Measurements from ENCODE around the gene KRTAP4-2.

The KRTAP4-2 gene

DNA sequence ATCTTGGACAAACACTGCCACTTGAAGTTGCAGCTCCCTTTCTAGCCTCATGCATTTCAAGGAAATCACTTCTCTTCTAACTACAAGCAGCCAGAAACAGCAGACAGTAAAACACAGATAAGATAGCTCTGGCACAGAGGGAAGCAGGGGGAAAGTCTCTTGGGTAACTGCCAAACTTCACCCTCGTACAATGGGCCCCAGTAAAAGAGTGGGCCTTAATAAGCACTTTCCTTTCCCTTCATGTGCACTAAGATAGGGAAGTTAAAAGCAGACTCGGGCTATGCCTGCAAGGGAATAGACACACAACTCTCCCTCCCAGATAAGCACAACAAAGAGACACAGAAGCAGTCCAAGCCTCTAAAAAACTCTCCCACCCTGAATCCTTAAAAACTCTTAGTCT, 24.2 kb downstream of the KRTAP4-2 start:
- CTCF ChIA-PET: interaction anchor here (1.4 kb wide), 1 partner anchor 495 kb away, joined by 3 read pairs; no protein-coding TSS in a partner anchor
- Histone ChIP-seq H3K27ac (ENCODE audit: extremely low read depth, low read depth, low read length) (no peak overlapping the region), H3K9me3 (ENCODE audit: control insufficient read depth, insufficient read depth, low read depth, low read length) (no peaks in the 10 kb centered on the region), H3K36me3 (ENCODE audit: control insufficient read depth in 2 of 2, insufficient read depth in 1 of 2, low read length in 2 of 2) (no peaks in the 10 kb centered on the region), H3K4me1 (ENCODE audit: control insufficient read depth, insufficient read depth, low read length) (no peaks in the 10 kb centered on the region), H3K4me3 (ENCODE audit: low read depth, low read length) (no peak overlapping the region)
- POLR2A ChIA-PET: no interaction called here
- TF ChIP-seq ZNF426 (tag by site-specific recombination; IDR thresholded peaks at IDR 0.05): no peak
- TF ChIP-seq ZNF560 (tag by site-specific recombination; IDR thresholded peaks at IDR 0.05; ENCODE audit: borderline replicate concordance): no peak
- TF ChIP-seq, protein P1, sequence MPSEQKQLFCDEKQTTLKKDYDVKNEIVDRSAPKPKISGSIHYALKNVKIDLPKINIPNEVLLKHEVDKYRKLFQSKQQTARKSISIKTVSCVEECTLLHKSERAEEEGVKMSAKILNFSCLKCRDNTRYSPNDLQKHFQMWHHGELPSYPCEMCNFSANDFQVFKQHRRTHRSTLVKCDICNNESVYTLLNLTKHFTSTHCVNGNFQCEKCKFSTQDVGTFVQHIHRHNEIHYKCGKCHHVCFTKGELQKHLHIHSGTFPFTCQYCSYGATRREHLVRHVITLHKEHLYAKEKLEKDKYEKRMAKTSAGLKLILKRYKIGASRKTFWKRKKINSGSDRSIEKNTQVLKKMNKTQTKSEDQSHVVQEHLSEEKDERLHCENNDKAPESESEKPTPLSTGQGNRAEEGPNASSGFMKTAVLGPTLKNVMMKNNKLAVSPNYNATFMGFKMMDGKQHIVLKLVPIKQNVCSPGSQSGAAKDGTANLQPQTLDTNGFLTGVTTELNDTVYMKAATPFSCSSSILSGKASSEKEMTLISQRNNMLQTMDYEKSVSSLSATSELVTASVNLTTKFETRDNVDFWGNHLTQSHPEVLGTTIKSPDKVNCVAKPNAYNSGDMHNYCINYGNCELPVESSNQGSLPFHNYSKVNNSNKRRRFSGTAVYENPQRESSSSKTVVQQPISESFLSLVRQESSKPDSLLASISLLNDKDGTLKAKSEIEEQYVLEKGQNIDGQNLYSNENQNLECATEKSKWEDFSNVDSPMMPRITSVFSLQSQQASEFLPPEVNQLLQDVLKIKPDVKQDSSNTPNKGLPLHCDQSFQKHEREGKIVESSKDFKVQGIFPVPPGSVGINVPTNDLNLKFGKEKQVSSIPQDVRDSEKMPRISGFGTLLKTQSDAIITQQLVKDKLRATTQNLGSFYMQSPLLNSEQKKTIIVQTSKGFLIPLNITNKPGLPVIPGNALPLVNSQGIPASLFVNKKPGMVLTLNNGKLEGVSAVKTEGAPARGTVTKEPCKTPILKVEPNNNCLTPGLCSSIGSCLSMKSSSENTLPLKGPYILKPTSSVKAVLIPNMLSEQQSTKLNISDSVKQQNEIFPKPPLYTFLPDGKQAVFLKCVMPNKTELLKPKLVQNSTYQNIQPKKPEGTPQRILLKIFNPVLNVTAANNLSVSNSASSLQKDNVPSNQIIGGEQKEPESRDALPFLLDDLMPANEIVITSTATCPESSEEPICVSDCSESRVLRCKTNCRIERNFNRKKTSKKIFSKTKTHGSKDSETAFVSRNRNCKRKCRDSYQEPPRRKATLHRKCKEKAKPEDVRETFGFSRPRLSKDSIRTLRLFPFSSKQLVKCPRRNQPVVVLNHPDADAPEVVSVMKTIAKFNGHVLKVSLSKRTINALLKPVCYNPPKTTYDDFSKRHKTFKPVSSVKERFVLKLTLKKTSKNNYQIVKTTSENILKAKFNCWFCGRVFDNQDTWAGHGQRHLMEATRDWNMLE (tag by site-specific recombination; conservative IDR thresholded peaks at IDR 0.05; ENCODE audit: low read depth): no peak
- TF ChIP-seq ZBTB21 (tag by site-specific recombination; IDR thresholded peaks at IDR 0.05): no peak
- no peak for TF ChIP-seq ZNF600 (tag by site-specific recombination; IDR thresholded peaks at IDR 0.05)
- no peak for TF ChIP-seq ZNF416 (tag by site-specific recombination; IDR thresholded peaks at IDR 0.05)
- no peak for TF ChIP-seq ZBTB20 (tag by site-specific recombination; IDR thresholded peaks at IDR 0.05)
- no peak for TF ChIP-seq HOXC10 (CRISPR knock-in tag; IDR thresholded peaks at IDR 0.05)
- no peak for TF ChIP-seq ZNF521 (tag by site-specific recombination; IDR thresholded peaks at IDR 0.05)
- no peak for TF ChIP-seq ZNF266 (tag by site-specific recombination; IDR thresholded peaks at IDR 0.05; ENCODE audit: low read depth)
- TF ChIP-seq, protein P2, sequence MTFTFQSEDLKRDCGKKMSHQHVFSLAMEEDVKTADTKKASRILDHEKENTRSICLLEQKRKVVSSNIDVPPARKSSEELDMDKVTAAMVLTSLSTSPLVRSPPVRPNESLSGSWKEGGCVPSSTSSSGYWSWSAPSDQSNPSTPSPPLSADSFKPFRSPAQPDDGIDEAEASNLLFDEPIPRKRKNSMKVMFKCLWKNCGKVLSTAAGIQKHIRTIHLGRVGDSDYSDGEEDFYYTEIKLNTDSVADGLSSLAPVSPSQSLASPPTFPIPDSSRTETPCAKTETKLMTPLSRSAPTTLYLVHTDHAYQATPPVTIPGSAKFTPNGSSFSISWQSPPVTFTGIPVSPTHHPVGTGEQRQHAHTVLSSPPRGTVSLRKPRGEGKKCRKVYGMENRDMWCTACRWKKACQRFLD (tag by site-specific recombination; IDR thresholded peaks at IDR 0.05): no peak

- Histone ChIP-seq H3K4me3 (ENCODE audit: low read depth, low read length) (no peak overlapping the region), H3K4me1 (ENCODE audit: control insufficient read depth, insufficient read depth, low read length) (no peaks in the 10 kb centered on the region), H3K27ac (ENCODE audit: extremely low read depth, low read depth, low read length) (no peak overlapping the region), H3K36me3 (ENCODE audit: control insufficient read depth in 2 of 2, insufficient read depth in 1 of 2, low read length in 2 of 2) (no peaks in the 10 kb centered on the region), H3K9me3 (ENCODE audit: control insufficient read depth, insufficient read depth, low read depth, low read length) (no peaks in the 10 kb centered on the region)
- ChIA-PET POLR2A (no interaction called here), CTCF (no interaction called here)
- TF ChIP-seq ZNF24 (tag by site-specific recombination; IDR thresholded peaks at IDR 0.05) (no peak), ZNF488 (tag by site-specific recombination; IDR thresholded peaks at IDR 0.05) (no peak), PRDM1 (tag by site-specific recombination; IDR thresholded peaks at IDR 0.05) (no peak), ZNF561 (tag by site-specific recombination; IDR thresholded peaks at IDR 0.05; ENCODE audit: borderline replicate concordance) (no peak), ZNF221 (tag by site-specific recombination; IDR thresholded peaks at IDR 0.05; ENCODE audit: borderline replicate concordance) (no peak), ZNF585B (tag by site-specific recombination; IDR thresholded peaks at IDR 0.05) (no peak), ZNF266 (tag by site-specific recombination; IDR thresholded peaks at IDR 0.05; ENCODE audit: low read depth) (no peak), ZNF549 (tag by site-specific recombination; IDR thresholded peaks at IDR 0.05) (no peak), ZNF133 (tag by site-specific recombination; IDR thresholded peaks at IDR 0.05) (no peak), ZNF48 (tag by site-specific recombination; IDR thresholded peaks at IDR 0.05) (no peak), ZSCAN23 (tag by site-specific recombination; IDR thresholded peaks at IDR 0.05) (no peak), ZNF544 (tag by site-specific recombination; IDR thresholded peaks at IDR 0.05) (no peak), EGR2 (tag by site-specific recombination; IDR thresholded peaks at IDR 0.05; ENCODE audit: low read depth) (no peak), ZNF701 (tag by site-specific recombination; IDR thresholded peaks at IDR 0.05) (no peak), ZNF423 (tag by site-specific recombination; IDR thresholded peaks at IDR 0.05) (no peak)
- TF ChIP-seq, protein P3, sequence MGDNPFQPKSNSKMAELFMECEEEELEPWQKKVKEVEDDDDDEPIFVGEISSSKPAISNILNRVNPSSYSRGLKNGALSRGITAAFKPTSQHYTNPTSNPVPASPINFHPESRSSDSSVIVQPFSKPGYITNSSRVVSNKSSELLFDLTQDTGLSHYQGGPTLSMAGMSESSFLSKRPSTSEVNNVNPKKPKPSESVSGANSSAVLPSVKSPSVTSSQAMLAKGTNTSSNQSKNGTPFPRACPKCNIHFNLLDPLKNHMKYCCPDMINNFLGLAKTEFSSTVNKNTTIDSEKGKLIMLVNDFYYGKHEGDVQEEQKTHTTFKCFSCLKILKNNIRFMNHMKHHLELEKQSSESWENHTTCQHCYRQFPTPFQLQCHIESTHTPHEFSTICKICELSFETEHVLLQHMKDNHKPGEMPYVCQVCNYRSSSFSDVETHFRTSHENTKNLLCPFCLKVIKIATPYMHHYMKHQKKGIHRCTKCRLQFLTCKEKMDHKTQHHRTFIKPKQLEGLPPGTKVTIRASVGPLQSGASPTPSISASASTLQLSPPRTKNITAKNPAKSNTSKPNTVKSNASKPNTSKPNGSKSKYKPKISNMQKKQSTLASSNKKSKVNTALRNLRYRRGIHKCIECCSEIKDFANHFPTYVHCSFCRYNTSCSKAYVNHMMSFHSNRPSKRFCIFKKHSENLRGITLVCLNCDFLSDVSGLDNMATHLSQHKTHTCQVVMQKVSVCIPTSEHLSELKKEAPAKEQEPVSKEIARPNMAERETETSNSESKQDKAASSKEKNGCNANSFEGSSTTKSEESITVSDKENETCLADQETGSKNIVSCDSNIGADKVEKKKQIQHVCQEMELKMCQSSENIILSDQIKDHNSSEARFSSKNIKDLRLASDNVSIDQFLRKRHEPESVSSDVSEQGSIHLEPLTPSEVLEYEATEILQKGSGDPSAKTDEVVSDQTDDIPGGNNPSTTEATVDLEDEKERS (tag by site-specific recombination; IDR thresholded peaks at IDR 0.05): no peak
Measured at GRCh38 chr17:41151525-41151924, 26.5 kb downstream of the KRTAP4-2 start.
